ENCODE data around the gene SLC49A3. TPM values are rescaled to one million over a fixed set of nuclear protein-coding genes. Genes with fewer than 3 reads are reported as not detected.

The SLC49A3 gene
- total and polyA plus RNA-seq, 7 donors = 2.4 to 6.4 (median 4.6) TPM

GRCh38 chr4:680551-680927 lies 8.4 kb downstream of the SLC49A3 start:
- Histone ChIP-seq H3K4me3 (peak overlapping the region in 3 of 4 donors; percentile 35 to 56 (median 52)), H3K27me3 (peaks cover 8 to 55% (median 33%) of the 10 kb centered on the region in 3 donors), H3K4me1 (peaks cover 0 to 25% (median 11%) of the 10 kb centered on the region in 4 donors), H3K9me3 (no peaks in the 10 kb centered on the region), H3K27ac (peak overlapping the region in 2 of 4 donors; percentile 35 to 47), H3K36me3 (no peaks in the 10 kb centered on the region)
- intact Hi-C loops (cut with DNase I) = no loop called here
- DNase-seq = peak; percentile 71
- TF ChIP-seq POLR2A (IDR thresholded peaks at IDR 0.05) (no peak), EP300 (IDR thresholded peaks at IDR 0.05) (no peak), CTCF (IDR thresholded peaks at IDR 0.05) (no peak), POLR2AphosphoS5 (IDR thresholded peaks at IDR 0.05) (no peak)
- 72 to 82% methylated on average over 17 of the region's 17 CpGs for WGBS, 2 donors

GRCh38 chr4:680091-680490 lies 8.9 kb downstream of the SLC49A3 start:
- H3K36me3 ChIP-seq = no peaks in the 10 kb centered on the region
- intact Hi-C loops (cut with DNase I) = no loop called here
- 71 to 87% methylated on average over 9 of the region's 9 CpGs for WGBS, 2 donors
- peak overlapping the region in 1 of 4 donors; percentile 35 for H3K27ac ChIP-seq
- peaks cover 8 to 55% (median 33%) of the 10 kb centered on the region in 3 donors for H3K27me3 ChIP-seq
- H3K4me1 ChIP-seq = peaks cover 0 to 30% (median 15%) of the 10 kb centered on the region in 4 donors
- TF ChIP-seq EP300 (IDR thresholded peaks at IDR 0.05) = no peak
- no peak for TF ChIP-seq CTCF (IDR thresholded peaks at IDR 0.05)
- TF ChIP-seq POLR2A (IDR thresholded peaks at IDR 0.05) = no peak
- no peak for TF ChIP-seq POLR2AphosphoS5 (IDR thresholded peaks at IDR 0.05)
- H3K9me3 ChIP-seq = no peaks in the 10 kb centered on the region
- no peak for DNase-seq
- H3K4me3 ChIP-seq = no peak overlapping the region

- Histone ChIP-seq H3K27ac (no peak overlapping the region), H3K9me3 (no peaks in the 10 kb centered on the region), H3K4me1 (peaks cover 0 to 33% (median 18%) of the 10 kb centered on the region in 4 donors), H3K27me3 (peaks cover 8 to 55% (median 33%) of the 10 kb centered on the region in 3 donors), H3K36me3 (no peaks in the 10 kb centered on the region), H3K4me3 (no peak overlapping the region)
- TF ChIP-seq POLR2AphosphoS5 (IDR thresholded peaks at IDR 0.05) (no peak), EP300 (IDR thresholded peaks at IDR 0.05) (no peak), CTCF (IDR thresholded peaks at IDR 0.05) (no peak), POLR2A (IDR thresholded peaks at IDR 0.05) (no peak)
- intact Hi-C loops (cut with DNase I) = loop anchor here (10.0 kb wide), 2 partner anchors 185 to 255 kb away; partner anchors contain the start of genes GAK, PIGG, TMEM175 and ZNF721
- DNase-seq = no peak
- WGBS, 2 donors = 70 to 89% methylated on average over 11 of the region's 11 CpGs
Observed at GRCh38 chr4:679629-680028, 9.3 kb downstream of the SLC49A3 start.

- no peaks in the 10 kb centered on the region for H3K9me3 ChIP-seq
- no peak overlapping the region for H3K4me3 ChIP-seq
- no peak for DNase-seq
- H3K27me3 ChIP-seq = peaks cover 8 to 55% (median 33%) of the 10 kb centered on the region in 3 donors
- no peaks in the 10 kb centered on the region for H3K36me3 ChIP-seq
- WGBS, 2 donors = 79 to 89% methylated on average over 13 of the region's 13 CpGs
- H3K4me1 ChIP-seq = peaks cover 0 to 31% (median 18%) of the 10 kb centered on the region in 4 donors
- TF ChIP-seq EP300 (IDR thresholded peaks at IDR 0.05) = no peak
- no peak for TF ChIP-seq POLR2A (IDR thresholded peaks at IDR 0.05)
- TF ChIP-seq POLR2AphosphoS5 (IDR thresholded peaks at IDR 0.05) = no peak
- no peak for TF ChIP-seq CTCF (IDR thresholded peaks at IDR 0.05)
- intact Hi-C loops (cut with DNase I) = loop anchor here (10.0 kb wide), 2 partner anchors 184 to 256 kb away; partner anchors contain the start of genes GAK, PIGG, TMEM175 and ZNF721
- H3K27ac ChIP-seq = no peak overlapping the region
Observed at GRCh38 chr4:679104-679481, 9.9 kb downstream of the SLC49A3 start.
